T-helper 17 cell (primary cell): ENCODE data around the gene ADSS2. TPM values are rescaled to one million over a fixed set of nuclear protein-coding genes. Genes with fewer than 3 reads are reported as not detected.

Experiments
- ATAC-seq: fragments of 150-1000 bp; cut with Tn5 transposase; 2 replicates; pipeline ENCODE4 v1.10.0; 2021; ENCODE audit warnings: mild to moderate bottlenecking, moderate library complexity
- DNase-seq, 3 donors: peaks; one replicate each; pipeline versions ENCODE4 v3.0.0 to v3.0.0-alpha.2; 2020 to 2021
- H3K9me3 ChIP-seq: one replicate; pipeline ENCODE4 v1.7.0; 2013; ENCODE audit warnings: low read length, mild to moderate bottlenecking; ENCODE audit not compliant: control insufficient read depth, poor library complexity, severe bottlenecking
- H3K27ac Mint-ChIP-seq: one replicate; pipeline ENCODE4 v1.8.0; 2022; ENCODE audit warnings: mild to moderate bottlenecking, moderate library complexity, mixed read lengths
- H3K27me3 Mint-ChIP-seq: one replicate; pipeline ENCODE4 v1.8.0; 2022; ENCODE audit warnings: mixed read lengths
- H3K36me3 Mint-ChIP-seq: one replicate; pipeline ENCODE4 v1.8.0; 2022; ENCODE audit warnings: low read depth, mixed read lengths
- H3K4me1 Mint-ChIP-seq: one replicate; pipeline ENCODE4 v1.8.0; 2022; ENCODE audit warnings: mild to moderate bottlenecking, mixed read lengths
- H3K4me3 Mint-ChIP-seq: one replicate; pipeline ENCODE4 v1.8.0; 2022; ENCODE audit warnings: mild to moderate bottlenecking, moderate library complexity, mixed read lengths
- total RNA-seq, 4 donors: library from RNA in 2 of 4; stranded (reverse) in 2 of 4; gene quantifications; one replicate each; pipeline ENCODE4 v1.2.3 and lab custom pipeline; 2022 to 2026

ADSS2 gene
- total RNA-seq, 2 donors from 2014 or later = 44.6 to 48.1 TPM

DNA sequence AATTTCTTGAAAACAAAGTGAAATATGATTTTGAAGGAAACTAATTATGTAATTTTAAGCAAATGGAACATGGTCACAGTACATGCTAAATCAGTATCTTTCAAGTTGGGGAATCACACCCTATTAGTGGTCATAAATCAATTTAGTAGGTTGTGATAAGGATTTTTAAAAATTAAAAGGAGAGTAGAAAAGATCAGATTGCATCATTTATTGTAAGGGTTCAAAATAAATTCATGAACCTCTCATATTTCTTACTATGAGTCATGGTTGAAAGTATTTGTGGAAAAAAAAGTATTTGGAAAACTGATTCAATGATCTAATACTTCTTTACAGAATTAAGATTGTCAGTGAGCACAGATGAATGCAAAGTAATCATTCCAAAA is 14.6 kb downstream of the ADSS2 start:
- Mint-ChIP-seq H3K4me1 (peaks cover 24% of the 10 kb centered on the region), H3K27me3 (no peaks in the 10 kb centered on the region), H3K27ac (no peak overlapping the region), H3K36me3 (peaks cover 3% of the 10 kb centered on the region), H3K4me3 (no peak overlapping the region)
- ATAC-seq (no peak), DNase-seq (no peak)
- no peaks in the 10 kb centered on the region for H3K9me3 ChIP-seq

DNA sequence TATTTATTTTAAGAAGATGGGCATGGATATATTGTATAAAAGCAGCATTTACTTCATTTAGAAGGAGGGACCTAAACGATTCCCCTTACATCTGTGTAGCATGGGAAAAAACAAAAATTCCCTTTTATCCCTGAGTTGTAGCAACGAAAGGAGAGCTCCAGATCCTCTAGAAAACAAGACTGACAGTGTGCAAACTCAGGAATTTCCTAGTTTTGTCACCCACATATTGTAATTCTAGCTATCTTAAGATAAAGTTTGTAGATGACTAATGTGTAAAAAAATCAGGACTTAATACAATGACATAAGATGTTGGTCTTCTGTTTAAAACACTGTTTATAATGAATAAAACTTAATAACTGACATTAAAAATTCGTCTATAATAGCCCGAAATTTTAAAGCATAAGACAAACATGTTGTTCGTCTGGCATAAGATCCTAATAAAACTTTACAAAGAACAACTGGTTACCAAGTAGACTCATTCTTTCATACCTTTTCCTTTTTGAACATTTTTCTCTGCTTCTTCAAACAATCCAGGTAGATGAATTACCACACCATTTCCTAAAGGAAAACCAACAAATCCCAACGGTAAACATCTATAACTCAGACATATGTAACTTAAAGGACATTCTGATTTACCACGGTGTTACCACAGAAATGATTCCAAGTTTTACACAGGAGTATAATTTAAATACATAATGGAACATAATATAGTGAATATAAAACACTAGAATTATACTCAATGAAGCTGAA is 15.2 kb downstream of the ADSS2 start:
- H3K27ac Mint-ChIP-seq = no peak overlapping the region
- peaks cover 22% of the 10 kb centered on the region for H3K4me1 Mint-ChIP-seq
- ATAC-seq (no peak), DNase-seq (no peak)
- no peak overlapping the region for H3K4me3 Mint-ChIP-seq
- no peaks in the 10 kb centered on the region for H3K9me3 ChIP-seq
- peaks cover 3% of the 10 kb centered on the region for H3K36me3 Mint-ChIP-seq
- no peaks in the 10 kb centered on the region for H3K27me3 Mint-ChIP-seq

DNA sequence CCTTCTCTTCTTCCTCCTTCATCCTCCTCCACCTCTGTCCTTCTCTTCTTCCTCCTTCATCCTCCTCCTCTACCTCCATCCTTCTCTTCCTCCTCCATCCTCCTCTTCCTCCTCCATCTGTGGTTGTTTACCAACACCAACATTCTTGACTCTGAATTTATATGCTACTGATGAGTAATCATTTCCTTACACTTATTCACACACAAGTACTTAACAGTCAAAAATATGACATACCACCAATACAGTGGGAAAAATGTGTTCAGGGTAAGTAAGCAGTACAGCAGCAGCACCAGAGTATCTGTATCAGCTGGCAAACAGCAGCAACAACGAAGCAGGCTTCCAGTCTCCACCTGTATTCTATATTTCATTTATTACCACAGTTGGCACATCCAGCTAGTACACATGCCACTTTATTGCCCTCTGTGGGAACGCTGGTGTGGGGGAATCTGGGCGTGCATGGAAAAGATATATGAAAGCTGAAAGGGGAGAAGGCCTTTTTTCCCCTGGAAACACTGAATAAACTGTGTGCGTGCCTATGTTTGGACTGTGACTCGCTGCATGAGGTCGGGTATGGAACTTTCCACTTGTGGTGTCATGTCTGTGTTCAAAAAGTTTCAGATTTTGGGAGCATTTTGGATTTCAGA is 16.0 kb downstream of the ADSS2 start:
- Mint-ChIP-seq H3K36me3 (peaks cover 3% of the 10 kb centered on the region), H3K4me3 (no peak overlapping the region), H3K4me1 (peaks cover 22% of the 10 kb centered on the region), H3K27me3 (no peaks in the 10 kb centered on the region), H3K27ac (peak overlapping the region; percentile 74)
- DNase-seq = no peak
- H3K9me3 ChIP-seq = no peaks in the 10 kb centered on the region
- ATAC-seq = no peak

DNA sequence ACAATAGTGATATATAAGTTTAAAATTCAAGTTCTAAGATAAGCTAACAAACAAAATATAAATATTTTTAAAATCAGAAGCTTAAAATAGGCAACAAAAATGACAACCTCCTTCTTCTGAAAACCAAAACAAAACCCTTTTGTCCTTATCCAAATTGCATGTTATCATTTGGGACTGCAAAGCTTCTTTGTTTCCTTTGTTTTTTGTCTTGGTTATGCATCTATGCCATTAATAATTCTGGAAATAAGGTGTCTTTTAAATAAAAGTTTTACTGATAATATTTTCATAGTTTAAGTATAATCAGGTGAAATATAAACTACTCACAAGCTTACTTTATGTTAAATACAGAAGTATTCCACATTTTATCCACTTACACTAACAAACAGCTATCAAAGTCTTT is 20.5 kb downstream of the ADSS2 start:
- no peak overlapping the region for H3K27ac Mint-ChIP-seq
- no peaks in the 10 kb centered on the region for H3K9me3 ChIP-seq
- ATAC-seq (no peak), DNase-seq (no peak)
- H3K4me3 Mint-ChIP-seq = no peak overlapping the region
- no peaks in the 10 kb centered on the region for H3K27me3 Mint-ChIP-seq
- H3K4me1 Mint-ChIP-seq = peaks cover 22% of the 10 kb centered on the region
- peaks cover 3% of the 10 kb centered on the region for H3K36me3 Mint-ChIP-seq

DNA sequence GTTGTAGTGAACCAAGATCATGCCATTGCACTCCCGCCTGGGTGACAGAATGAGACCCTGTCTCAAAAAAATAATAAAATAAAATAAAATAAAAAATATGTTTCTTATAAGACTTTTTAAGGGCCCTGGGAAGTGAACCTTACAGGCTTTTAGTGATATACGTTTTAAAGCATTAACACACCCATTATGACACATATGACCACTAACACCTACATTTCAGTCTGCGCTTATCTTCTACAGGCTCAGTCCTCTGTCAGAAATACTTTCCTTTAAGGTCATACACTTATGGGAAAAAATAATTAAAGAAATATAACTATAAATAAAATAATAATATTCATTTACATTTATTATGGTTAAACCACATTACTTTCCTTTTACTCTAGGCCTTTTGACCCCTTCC is 21.9 kb downstream of the ADSS2 start:
- Mint-ChIP-seq H3K4me1 (peaks cover 20% of the 10 kb centered on the region), H3K27ac (no peak overlapping the region), H3K4me3 (no peak overlapping the region), H3K27me3 (no peaks in the 10 kb centered on the region), H3K36me3 (peaks cover 2% of the 10 kb centered on the region)
- DNase-seq (no peak), ATAC-seq (no peak)
- H3K9me3 ChIP-seq = no peaks in the 10 kb centered on the region

DNA sequence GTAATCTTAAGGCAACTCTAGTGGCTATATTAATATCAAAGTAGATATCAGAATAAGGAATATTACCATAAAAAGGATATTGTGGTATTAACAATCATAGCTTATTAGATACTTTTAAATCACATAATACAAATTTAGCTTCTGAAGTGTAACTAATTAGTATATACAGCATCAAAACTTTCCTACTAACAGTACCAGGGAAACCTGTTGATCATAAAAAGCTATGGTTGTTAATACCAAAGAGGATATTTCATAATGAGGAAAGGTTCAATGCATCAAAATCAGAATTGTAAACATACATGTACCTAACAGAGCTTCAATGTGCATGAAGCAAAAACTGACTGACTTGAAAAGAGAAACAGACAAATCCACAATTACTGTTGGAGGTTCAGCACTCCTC is 24.1 kb downstream of the ADSS2 start:
- peaks cover 5% of the 10 kb centered on the region for H3K36me3 Mint-ChIP-seq
- no peak for DNase-seq

DNA sequence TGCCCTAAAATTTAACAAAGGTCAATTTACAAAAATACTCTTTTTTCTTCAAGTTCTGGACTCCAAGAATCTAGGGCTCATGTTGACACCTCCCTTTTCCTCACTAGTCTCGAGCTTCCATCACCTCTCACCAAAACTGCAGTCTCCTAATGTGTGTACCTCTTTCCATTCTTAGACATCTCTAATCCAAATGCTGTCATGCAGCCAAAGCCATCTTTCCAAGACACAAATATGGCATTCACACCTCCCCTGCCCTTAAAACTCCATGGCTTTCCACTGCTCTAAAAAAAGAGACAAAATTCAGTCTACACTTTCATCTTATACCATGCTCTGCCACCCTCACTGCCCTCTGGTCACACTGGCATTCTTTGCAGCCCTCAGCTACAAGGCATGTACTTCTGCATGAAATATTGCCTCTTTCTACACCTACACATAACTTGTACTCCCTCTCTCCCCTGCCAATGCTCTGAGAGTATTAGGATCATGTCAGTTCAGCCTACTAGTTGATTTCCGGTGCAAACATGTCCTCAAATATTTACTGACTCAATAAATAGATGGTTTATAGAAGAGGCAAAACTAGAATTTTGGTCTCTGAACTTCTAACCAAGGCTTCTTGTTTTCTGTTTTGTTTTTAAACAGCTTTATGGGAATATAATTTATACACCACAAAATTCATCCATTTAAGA is 26.9 kb downstream of the ADSS2 start:
- peak overlapping the region; percentile 77 for H3K27ac Mint-ChIP-seq
- no peak overlapping the region for H3K4me3 Mint-ChIP-seq
- ATAC-seq = no peak
- peaks cover 12% of the 10 kb centered on the region for H3K4me1 Mint-ChIP-seq
- no peaks in the 10 kb centered on the region for H3K9me3 ChIP-seq
- no peak for DNase-seq
- no peaks in the 10 kb centered on the region for H3K27me3 Mint-ChIP-seq
- peaks cover 10% of the 10 kb centered on the region for H3K36me3 Mint-ChIP-seq

More for the DNA sequence above, 24.1 kb downstream of the ADSS2 start:
- no peak overlapping the region for H3K27ac Mint-ChIP-seq
- no peak overlapping the region for H3K4me3 Mint-ChIP-seq
- H3K4me1 Mint-ChIP-seq = peaks cover 17% of the 10 kb centered on the region
- no peaks in the 10 kb centered on the region for H3K9me3 ChIP-seq
- no peaks in the 10 kb centered on the region for H3K27me3 Mint-ChIP-seq
- no peak for ATAC-seq

DNA sequence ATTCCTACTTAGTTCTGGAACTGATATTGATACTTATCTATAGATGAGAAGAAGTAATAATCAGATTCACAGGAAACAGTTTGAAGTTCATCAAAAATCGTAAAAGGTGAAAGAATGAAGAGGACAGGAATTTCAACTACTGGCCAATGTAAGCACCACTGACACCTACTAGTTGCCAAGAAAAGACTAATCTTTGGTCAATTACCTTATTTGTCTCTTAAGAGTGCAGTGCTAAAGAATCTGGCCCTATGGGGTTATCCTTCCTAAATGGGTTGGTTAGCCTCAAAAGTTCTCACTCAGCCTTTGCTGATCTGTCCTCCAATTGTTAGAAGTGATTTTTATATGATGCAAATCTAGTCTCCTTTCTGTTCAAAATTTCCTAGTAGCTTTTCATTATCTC is 29.5 kb downstream of the ADSS2 start:
- DNase-seq (no peak), ATAC-seq (no peak)
- H3K27ac Mint-ChIP-seq = peak overlapping the region; percentile 62

DNA sequence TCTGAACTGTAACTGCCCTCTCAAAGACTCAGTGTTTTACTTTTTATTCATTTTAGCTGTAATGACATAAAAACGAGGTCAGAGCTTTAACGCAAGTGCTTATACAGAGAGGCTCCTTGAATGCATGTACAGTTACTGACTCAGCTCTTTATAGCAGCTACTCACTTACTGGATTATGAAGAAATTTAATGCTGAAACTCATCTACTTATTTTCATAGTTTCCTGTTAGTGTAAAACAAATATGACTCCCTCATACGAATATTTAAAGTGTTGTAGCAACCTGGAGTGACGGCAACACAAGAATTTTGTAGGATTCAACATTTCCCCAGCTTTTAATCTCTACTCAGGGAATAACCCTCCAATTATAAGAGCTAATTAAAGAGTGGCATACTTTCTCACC is 32.7 kb downstream of the ADSS2 start:
- no peak for ATAC-seq
- Mint-ChIP-seq H3K4me3 (no peak overlapping the region), H3K27ac (no peak overlapping the region), H3K27me3 (no peaks in the 10 kb centered on the region), H3K36me3 (peaks cover 12% of the 10 kb centered on the region), H3K4me1 (peaks cover 4% of the 10 kb centered on the region)
- no peaks in the 10 kb centered on the region for H3K9me3 ChIP-seq
- DNase-seq = no peak

More for the DNA sequence above, 29.5 kb downstream of the ADSS2 start:
- H3K27me3 Mint-ChIP-seq = no peaks in the 10 kb centered on the region
- peaks cover 11% of the 10 kb centered on the region for H3K4me1 Mint-ChIP-seq
- no peak overlapping the region for H3K4me3 Mint-ChIP-seq
- H3K9me3 ChIP-seq = no peaks in the 10 kb centered on the region
- peaks cover 14% of the 10 kb centered on the region for H3K36me3 Mint-ChIP-seq

DNA sequence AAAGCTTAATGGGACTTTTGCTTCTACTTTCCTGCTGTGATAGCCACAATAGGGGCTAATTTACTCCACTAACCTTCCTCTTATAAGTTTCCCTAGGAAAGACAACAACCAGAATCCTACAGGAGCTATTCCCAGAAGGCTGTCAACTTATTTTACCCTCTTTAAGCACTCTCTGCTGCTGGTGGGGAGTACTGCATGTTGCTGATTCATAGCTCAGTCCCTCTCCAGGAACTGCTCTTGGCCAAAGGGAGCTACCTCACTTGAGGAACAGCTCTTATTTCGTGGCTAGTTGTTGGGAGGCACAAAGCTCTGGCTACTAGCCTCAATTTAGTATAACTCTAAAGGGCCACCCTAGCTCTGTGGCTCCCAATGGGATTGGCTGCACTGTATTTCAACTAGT is 37.2 kb downstream of the ADSS2 start:
- Mint-ChIP-seq H3K27ac (no peak overlapping the region), H3K36me3 (peaks cover 17% of the 10 kb centered on the region), H3K27me3 (no peaks in the 10 kb centered on the region), H3K4me1 (peaks cover 13% of the 10 kb centered on the region), H3K4me3 (no peak overlapping the region)
- DNase-seq (no peak), ATAC-seq (no peak)
- H3K9me3 ChIP-seq = no peaks in the 10 kb centered on the region

DNA sequence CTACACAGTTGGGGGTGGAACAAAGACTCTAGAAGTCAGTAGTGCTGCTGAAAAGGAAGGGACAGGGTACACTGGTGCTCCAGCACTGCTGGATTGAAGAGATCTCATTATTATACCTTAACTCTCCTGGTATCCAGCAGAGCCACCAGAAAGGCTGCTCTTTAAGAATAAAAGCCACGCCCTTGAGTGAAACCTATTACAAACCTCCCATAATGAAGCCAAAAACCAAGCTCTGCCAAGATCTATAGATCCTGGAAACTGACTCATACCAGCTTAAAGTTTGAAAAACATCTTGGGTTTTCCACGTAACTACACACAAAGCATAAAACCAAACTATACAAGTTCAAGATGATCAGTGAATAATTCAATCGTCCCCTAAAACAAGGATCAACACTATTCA is 38.0 kb downstream of the ADSS2 start:
- Mint-ChIP-seq H3K36me3 (peaks cover 17% of the 10 kb centered on the region), H3K4me1 (peaks cover 11% of the 10 kb centered on the region)

DNA sequence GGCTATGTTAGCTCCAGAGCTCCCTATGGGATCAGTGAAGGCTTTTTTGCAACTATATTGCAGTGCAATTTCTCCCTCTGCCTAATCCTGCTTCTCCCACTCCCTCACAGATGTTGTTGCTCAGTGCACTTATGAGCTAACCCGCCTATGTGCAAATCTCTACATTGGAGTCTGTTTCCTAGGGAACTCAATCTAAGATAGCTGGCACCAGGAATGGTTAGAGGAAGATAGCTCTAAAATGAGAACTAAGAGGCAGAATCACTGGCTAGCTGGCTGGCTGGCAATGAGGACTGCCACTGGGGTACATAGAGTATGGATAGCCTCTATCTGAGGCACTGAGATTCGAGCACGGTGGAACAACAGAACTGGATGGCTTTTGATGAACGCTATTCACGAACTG is 39.5 kb downstream of the ADSS2 start:
- Mint-ChIP-seq H3K27me3 (no peaks in the 10 kb centered on the region), H3K4me3 (no peak overlapping the region), H3K4me1 (peaks cover 11% of the 10 kb centered on the region), H3K36me3 (peaks cover 15% of the 10 kb centered on the region), H3K27ac (no peak overlapping the region)
- no peak for ATAC-seq
- DNase-seq = no peak
- no peaks in the 10 kb centered on the region for H3K9me3 ChIP-seq

More for the DNA sequence above, 38.0 kb downstream of the ADSS2 start:
- H3K27me3 Mint-ChIP-seq = no peaks in the 10 kb centered on the region
- ATAC-seq (no peak), DNase-seq (no peak)
- H3K27ac Mint-ChIP-seq = no peak overlapping the region
- no peaks in the 10 kb centered on the region for H3K9me3 ChIP-seq
- H3K4me3 Mint-ChIP-seq = no peak overlapping the region

DNA sequence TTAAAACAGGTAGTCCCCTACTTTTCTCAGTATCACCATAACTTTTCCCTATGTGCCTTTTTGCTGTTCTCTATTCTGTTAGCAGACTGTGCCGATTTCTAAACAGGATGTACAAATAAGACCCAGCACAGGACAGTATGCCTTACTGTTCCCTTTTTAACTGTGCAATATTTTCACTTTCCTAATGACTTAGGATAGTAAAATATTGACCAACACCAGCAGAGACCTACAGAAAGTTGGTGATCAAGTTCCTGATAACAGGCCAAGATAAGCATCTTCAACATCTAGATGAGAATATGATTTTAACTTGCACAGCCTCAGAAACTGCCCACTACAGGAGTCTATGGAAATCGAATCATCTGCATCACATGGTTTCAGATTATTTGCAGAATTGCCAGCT is 42.0 kb downstream of the ADSS2 start:
- Mint-ChIP-seq H3K4me3 (no peak overlapping the region), H3K27ac (no peak overlapping the region), H3K27me3 (no peaks in the 10 kb centered on the region), H3K36me3 (peaks cover 16% of the 10 kb centered on the region), H3K4me1 (peaks cover 11% of the 10 kb centered on the region)
- no peak for DNase-seq
- ATAC-seq = no peak
- no peaks in the 10 kb centered on the region for H3K9me3 ChIP-seq
